Neuron (in vitro differentiated cells): ENCODE results near the gene UGT1A3.
"Not testable (repeated sequence)": the region's sequence is repeated elsewhere in the genome, so short reads cannot be mapped to it uniquely, and the experiment has no call there.

ENCODE experiments used
- H2AFZ ChIP-seq: one replicate; pipeline ENCODE4 v1.6.1; 2013; ENCODE audit warnings: low read depth, mild to moderate bottlenecking, inconsistent platforms, low read length, moderate library complexity
- H3K27me3 ChIP-seq: one replicate; pipeline ENCODE4 v1.6.1; 2013; ENCODE audit warnings: low read length; ENCODE audit not compliant: insufficient read depth
- H3K36me3 ChIP-seq: one replicate; pipeline ENCODE4 v1.6.1; 2013; ENCODE audit warnings: low read length; ENCODE audit not compliant: insufficient read depth
- H3K4me1 ChIP-seq: one replicate; pipeline ENCODE4 v1.6.1; 2013; ENCODE audit warnings: low read length; ENCODE audit not compliant: insufficient read depth
- H3K4me3 ChIP-seq: 2 replicates; pipeline ENCODE4 v1.5.1; 2013; ENCODE audit warnings: mild to moderate bottlenecking, low read length, moderate library complexity
- H3K9me3 ChIP-seq: one replicate; pipeline ENCODE4 v1.6.1; 2013; ENCODE audit warnings: low read length

Gene UGT1A3

GRCh38 chr2:233713262-233713615, 15.6 kb upstream of the UGT1A3 start:
- H3K9me3 ChIP-seq: no peaks in the 10 kb centered on the region
- H3K4me3 ChIP-seq: no peak overlapping the region
- no peak overlapping the region for H2AFZ ChIP-seq
- H3K36me3 ChIP-seq: no peaks in the 10 kb centered on the region
- H3K27me3 ChIP-seq: no peaks in the 10 kb centered on the region
- H3K4me1 ChIP-seq: peaks cover 5% of the 10 kb centered on the region

DNA sequence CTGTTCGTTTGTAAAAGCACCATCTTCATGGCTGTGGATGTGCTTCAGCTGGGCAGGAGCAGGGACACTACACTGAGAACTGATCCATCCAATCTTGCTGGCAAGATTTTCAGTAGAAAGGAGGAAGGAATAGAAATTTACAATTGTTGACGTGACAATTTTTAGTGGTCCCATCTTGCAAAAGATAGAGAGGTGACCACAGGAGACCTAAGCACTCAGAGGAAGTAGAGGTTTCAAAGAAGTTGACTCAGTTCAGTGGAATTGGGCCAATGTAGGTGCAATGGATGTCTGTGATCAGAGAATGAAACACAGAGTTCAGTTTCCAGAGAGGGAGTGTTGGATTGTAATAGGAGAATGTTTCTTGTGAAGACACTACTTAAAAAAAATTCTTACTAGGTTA, 14.7 kb upstream of the UGT1A3 start:
- Histone ChIP-seq H3K4me3 (no peak overlapping the region), H3K36me3 (no peaks in the 10 kb centered on the region), H3K9me3 (no peaks in the 10 kb centered on the region), H2AFZ (no peak overlapping the region), H3K27me3 (no peaks in the 10 kb centered on the region), H3K4me1 (peaks cover 5% of the 10 kb centered on the region)

DNA sequence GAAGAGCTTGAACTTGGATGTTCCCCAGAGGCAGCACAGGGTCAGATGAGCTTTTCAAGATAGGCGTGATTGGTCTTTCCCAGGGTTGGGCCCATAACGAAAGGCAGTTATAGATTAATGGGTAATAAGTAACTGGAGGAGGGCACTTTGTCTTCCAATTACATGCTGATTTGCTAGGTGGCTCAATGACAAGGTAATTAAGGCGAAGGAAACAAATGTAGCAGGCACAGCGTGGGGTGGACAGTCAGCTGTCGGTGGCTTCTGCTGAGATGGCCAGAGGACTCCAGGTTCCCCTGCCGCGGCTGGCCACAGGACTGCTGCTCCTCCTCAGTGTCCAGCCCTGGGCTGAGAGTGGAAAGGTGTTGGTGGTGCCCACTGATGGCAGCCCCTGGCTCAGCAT, 10.3 kb upstream of the UGT1A3 start, which contains the start of gene UGT1A4:
Gene UGT1A4 (plus strand): TSS at position 185 of the 400 bp plus-strand sequence. CDS start 85 bp downstream, at position 270.
- no peak within 1 kb of the TSS for H2AFZ ChIP-seq
- H3K4me3 ChIP-seq: no peak within 1 kb of the TSS
- H3K9me3 ChIP-seq: no peaks in the 10 kb centered on the region
- H3K4me1 ChIP-seq: peaks cover 5% of the 10 kb centered on the region
- H3K36me3 ChIP-seq: no peaks in the 10 kb centered on the region
- H3K27me3 ChIP-seq: no peaks in the 10 kb centered on the region

GRCh38 chr2:233736868-233737653, 8.2 kb downstream of the UGT1A3 start:
- not testable (repeated sequence) for H3K27me3 ChIP-seq, H3K36me3 ChIP-seq, H3K4me3 ChIP-seq, H3K4me1 ChIP-seq, H3K9me3 ChIP-seq, H2AFZ ChIP-seq

DNA sequence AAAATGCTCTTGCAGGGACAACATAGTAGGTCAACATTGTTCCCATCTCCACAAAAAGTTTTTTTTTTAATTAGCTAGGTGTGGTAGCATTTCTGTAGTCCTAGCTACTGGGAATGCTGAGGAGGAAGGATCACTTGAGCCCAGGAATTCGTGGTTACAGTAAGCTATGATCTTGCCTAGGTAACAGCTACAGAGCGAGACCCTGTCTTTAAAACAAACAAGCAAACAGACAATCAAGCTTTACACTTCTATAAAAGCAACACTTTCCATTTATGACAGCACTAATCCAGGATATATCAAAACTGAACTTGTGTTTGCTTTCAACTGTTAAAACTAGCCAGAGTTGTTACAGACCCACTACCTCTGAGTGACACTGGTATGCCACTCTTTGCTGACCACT, 12.0 kb downstream of the UGT1A3 start:
- Histone ChIP-seq H2AFZ (no peak overlapping the region), H3K4me1 (no peaks in the 10 kb centered on the region), H3K27me3 (no peaks in the 10 kb centered on the region), H3K4me3 (no peak overlapping the region), H3K9me3 (peaks cover 5% of the 10 kb centered on the region), H3K36me3 (no peaks in the 10 kb centered on the region)

- Histone ChIP-seq H3K36me3 (no peaks in the 10 kb centered on the region), H2AFZ (no peak overlapping the region), H3K9me3 (peaks cover 5% of the 10 kb centered on the region), H3K4me3 (no peak overlapping the region), H3K27me3 (no peaks in the 10 kb centered on the region), H3K4me1 (no peaks in the 10 kb centered on the region)
Measured at GRCh38 chr2:233743464-233744259, 14.8 kb downstream of the UGT1A3 start.

GRCh38 chr2:233745073-233745755, 16.4 kb downstream of the UGT1A3 start:
- H3K27me3 ChIP-seq: no peaks in the 10 kb centered on the region
- no peak overlapping the region for H3K4me3 ChIP-seq
- no peak overlapping the region for H2AFZ ChIP-seq
- H3K4me1 ChIP-seq: no peaks in the 10 kb centered on the region
- H3K9me3 ChIP-seq: peaks cover 5% of the 10 kb centered on the region
- no peaks in the 10 kb centered on the region for H3K36me3 ChIP-seq

DNA sequence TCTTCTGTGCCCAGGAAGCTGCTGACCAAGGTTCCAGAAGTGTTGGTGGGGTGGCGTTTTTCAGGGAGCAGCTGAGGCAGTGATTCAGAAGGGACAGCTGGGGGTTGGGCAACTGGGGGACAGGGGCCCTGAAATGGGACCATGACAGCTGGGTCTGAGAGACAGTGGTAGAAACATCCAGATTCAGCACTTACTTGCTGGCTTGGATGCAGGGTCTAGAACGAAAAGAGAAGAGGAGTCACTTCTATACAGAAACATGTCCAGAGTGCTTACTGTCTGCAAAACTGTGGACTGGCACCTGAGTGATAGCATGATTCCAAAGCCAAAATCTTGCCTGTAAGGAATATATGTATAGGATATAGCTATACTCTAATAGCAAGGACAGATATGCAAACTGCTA, 17.0 kb downstream of the UGT1A3 start:
- not testable (repeated sequence) for H3K36me3 ChIP-seq

DNA sequence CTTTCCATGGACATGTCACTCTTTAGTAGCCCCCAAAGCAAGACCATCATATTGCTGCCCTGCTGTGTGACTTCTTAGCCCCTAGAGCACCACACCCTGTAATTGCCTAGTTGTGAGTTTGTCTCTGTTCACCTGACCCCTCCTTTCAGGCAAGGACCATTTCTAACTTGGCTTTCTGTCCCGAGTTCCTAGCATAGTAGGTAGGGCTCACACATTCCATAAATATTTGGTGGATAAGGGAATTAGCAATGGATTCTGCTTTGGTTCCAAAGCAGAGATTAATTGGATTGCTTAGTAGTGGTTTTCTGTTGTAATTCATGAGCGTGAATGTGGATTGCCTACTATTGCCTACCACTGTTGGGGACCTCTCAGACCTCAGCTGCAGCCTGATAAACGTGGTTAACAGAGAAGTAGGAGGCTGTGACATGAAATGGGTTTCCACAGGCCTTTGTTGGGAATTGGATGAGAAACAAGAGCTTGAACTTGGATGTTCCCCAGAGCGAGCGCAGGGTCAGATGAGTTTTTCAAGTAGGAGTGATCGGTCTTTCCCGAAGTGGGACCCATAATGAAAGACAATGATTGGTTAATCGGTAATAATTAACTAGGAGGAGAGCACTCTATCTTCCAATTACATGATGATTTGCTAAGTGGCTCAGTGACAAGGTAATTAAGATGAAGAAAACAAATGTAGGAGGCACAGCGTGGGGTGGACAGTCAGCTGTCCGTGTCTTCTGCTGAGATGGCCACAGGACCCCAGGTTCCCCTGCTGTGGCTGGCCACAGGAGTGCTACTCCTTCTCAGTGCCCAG, 17.8 kb downstream of the UGT1A3 start:
- Histone ChIP-seq H3K4me3 (no peak overlapping the region), H3K9me3 (peaks cover 10% of the 10 kb centered on the region), H3K4me1 (no peaks in the 10 kb centered on the region), H3K36me3 (no peaks in the 10 kb centered on the region), H3K27me3 (no peaks in the 10 kb centered on the region), H2AFZ (no peak overlapping the region)

More for the DNA sequence above, 17.0 kb downstream of the UGT1A3 start:
- H3K9me3 ChIP-seq, H3K4me3 ChIP-seq, H3K27me3 ChIP-seq, H2AFZ ChIP-seq, H3K4me1 ChIP-seq: not testable (repeated sequence)

DNA sequence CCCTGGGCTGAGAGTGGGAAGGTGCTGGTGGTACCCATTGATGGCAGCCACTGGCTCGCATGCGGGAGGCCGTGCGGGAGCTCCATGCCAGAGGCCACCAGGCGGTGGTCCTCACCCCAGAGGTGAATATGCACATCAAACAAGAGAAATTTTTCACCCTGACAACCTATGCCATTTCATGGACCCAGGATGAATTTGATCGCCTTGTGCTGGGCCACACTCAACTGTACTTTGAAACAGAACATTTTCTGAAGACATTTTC, 18.4 kb downstream of the UGT1A3 start:
- Histone ChIP-seq H3K4me1 (no peaks in the 10 kb centered on the region), H2AFZ (no peak overlapping the region), H3K9me3 (peaks cover 10% of the 10 kb centered on the region), H3K27me3 (no peaks in the 10 kb centered on the region), H3K4me3 (no peak overlapping the region), H3K36me3 (no peaks in the 10 kb centered on the region)

GRCh38 chr2:233750689-233751088, 21.8 kb downstream of the UGT1A3 start:
- not testable (repeated sequence) for H2AFZ ChIP-seq, H3K36me3 ChIP-seq, H3K4me1 ChIP-seq, H3K27me3 ChIP-seq, H3K4me3 ChIP-seq
- peaks cover 11% of the 10 kb centered on the region for H3K9me3 ChIP-seq

DNA sequence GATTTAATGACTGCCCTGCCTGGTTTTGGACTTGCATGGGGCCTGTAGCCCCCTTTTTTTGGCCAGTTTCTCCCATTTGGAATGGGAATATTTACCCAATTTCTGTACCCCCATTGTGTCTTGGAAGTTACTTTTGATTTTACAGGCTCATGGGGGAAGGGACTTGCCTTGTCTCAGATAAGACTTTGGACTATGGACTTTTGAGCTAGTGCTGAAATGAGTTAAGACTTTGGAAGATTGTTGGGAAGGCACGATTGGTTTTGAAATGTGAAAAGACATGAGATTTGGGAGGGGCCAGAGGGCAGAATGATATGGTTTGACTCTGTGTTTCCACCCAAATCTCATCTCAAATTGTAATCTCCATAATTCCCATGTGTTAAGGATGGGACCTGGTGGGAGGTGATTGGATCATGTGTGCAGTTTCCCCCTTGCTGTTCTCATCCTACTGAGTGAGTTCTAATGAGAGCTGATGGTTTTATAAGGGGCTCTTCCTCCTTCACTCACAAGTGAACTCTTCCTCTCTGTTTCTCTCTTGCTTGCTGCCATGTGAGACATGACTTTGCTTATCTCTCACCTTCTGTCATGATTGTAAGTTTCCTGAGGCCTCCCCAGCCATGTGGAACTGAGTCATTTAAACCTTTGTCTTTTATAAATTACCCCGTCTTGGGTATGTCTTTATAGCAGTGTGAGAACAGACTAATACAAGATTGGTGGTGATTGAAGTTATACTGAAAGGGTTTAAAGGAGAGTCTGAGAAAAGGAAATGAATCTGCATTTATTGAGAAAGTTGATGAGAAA, 22.6 kb downstream of the UGT1A3 start:
- H3K4me3 ChIP-seq, H3K27me3 ChIP-seq, H3K4me1 ChIP-seq, H2AFZ ChIP-seq, H3K36me3 ChIP-seq: not testable (repeated sequence)
- peaks cover 11% of the 10 kb centered on the region for H3K9me3 ChIP-seq
